Activated naive CD4-positive, alpha-beta T cell treated with anti-CD3 and anti-CD28 coated beads, Interleukin-2, amount 50 U/mL, for 16 hours (primary cell): Measurements from ENCODE around the gene ADGRD1.
"Not testable (repeated sequence)": the region's sequence is repeated elsewhere in the genome, so short reads cannot be mapped to it uniquely, and the experiment has no call there.

Experiments
- DNase-seq: peaks from one replicate; pipeline ENCODE4 v3.0.0-alpha.2; 2020

The ADGRD1 gene

DNA sequence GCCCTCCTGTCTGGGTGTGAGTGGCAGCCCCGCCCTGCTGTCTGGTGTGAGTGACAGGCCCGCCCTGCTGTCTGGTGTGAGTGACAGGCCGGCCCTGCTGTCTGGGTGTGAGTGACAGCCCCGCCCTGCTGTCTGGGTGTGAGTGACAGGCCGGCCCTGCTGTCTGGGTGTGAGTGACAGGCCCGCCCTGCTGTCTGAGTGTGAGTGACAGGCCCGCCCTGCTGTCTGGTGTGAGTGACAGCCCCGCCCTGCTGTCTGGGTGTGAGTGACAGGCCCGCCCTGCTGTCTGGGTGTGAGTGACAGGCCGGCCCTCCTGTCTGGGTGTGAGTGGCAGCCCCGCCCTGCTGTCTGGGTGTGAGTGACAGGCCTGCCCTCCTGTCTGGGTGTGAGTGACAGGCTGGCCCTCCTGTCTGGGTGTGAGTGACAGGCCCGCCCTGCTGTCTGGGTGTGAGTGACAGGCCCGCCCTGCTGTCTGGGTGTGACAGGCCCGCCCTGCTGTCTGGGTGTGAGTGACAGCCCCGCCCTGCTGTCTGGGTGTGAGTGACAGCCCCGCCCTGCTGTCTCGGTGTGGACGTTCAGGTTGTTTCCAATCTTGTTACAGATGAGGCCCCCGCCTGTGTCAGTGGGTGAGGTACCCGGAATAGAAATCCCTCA lies 175.4 kb downstream of the ADGRD1 start:
- not testable (repeated sequence) for DNase-seq

DNA sequence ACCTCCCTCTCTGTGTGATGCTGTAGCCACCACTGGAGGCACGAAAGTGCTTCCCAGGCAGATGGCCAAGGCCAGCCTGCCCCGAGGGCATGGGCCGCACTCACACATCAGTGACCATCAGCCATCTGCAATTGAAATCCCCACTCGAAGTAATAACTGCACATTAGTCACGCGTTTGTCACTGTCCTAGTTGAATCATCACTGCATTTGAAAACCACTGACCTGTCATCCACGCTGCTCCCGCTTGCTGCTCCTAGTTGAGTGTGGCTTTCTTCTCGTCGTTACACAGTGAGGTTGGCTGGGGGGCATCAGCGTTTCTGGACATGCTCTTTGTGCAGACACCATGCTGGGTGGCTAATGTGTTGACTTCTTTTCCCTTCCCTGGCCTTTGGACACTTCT lies 176.1 kb downstream of the ADGRD1 start:
- DNase-seq = no peak

DNA sequence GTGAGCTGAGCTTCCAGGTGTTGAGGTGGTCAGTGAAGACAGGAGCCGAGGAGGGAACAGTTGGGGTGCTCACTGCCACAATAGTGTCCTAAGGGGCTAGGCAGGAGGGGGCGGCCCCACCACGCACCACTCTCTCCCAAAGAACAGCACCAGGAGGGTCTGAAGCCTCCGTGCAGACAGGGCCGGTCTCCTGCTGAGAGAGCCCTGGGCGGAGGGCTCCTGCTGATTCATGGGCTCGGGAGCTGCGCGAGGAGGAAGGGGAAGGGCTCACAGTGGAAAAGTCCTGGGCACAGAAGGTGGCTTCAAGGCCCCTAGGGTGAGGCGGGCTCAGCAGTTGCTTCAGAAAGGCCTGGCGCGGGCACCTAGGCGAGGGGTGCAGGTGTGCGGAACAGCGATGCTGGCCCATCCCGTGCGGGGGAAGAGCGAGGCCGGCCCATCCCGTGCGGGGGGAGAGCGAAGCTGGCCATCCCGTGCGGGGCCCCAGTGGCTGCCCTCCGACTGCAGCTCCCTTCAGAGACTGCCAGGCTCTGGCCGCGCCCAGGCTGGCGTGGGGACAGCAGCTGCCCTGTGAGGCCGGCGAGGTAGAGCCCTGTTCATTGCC lies 176.7 kb downstream of the ADGRD1 start:
- DNase-seq = no peak

DNA sequence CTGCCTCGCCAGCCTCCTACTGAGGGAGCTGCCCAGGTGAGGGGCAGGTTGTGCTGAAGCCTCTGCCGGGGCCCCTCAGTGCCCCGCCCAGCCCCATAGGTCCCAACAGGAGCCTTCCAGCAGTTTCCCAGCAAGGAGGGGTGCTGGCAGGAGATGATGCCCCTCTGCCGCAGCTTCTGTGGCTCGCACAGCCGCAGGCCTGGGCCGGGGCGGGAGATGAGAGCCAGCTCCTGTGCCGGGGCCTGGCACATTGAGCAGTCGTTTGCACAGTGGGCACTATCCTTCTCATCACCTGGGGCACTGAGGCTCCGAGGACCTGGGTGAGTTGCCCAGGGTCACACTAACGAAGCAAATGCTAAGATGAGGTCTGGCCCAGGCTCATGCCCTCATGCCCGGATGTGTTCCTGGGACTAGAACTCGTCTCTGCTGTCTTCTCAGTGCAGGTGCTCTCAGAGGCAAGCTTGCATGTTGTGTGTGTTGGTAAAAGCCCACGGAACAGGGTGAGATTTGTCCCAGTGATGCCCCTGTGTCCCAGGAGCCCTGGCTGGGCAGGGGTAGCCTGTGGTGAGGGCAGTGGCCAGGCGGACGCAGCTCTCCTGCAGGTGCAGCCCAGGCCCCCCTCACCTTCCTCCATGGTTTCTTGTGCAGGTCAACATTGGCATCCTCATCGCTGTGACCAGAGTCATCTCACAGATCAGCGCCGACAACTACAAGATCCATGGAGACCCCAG lies 177.5 kb downstream of the ADGRD1 start:
- DNase-seq = no peak

DNA sequence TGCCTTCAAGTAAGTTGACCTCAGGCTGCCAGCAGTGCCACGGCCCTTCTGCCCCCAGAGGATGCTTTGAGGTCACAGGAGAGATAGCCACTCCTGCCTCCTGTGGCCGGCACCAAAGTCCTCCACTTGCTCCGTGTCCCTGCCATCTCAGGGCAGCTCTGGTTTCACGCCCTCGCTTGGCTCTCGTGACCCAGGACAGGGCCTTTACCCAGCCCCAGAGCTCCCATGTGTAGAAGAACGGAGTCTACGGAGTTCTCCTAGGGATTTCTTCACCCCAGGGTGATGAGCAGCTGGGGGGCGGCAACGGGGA lies 178.1 kb downstream of the ADGRD1 start:
- DNase-seq = no peak

DNA sequence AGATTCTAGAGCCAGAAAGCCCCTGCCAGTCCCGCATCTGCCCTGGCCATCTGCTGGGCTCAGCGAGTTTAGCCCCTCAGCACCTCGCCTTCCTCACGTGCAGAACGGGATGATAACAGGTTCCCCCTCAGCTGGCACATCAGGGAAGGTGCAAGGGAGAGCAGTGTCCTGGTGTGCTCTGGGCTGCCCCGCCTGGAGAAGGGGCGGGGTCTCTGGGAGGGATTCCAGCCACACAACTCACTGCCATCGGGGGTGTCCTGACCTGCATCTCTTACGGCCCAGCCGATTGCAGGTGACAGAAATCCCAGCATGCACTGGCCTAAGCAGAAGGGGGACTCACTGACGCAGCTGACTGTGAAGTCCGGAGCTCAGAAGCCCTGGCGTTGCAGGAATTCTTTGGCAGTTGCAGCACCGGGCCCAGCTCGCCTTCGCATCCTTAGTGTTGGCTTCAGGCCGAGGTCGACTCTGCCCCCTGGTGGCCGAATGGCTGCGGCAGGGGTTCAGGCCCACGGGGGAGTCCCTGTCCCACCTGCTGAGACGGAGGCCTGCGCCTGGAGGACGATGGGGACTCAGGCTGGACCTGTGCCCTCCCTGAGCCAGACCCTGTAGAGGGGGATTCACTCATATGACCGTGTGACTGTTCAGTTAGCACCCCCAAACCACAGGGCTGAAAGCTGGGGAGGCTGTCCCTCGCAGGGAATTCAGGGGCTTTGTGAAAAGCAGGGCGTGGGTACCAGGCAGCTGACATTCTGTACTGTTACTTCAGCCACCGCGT lies 178.6 kb downstream of the ADGRD1 start:
- DNase-seq = peak; percentile 77

DNA sequence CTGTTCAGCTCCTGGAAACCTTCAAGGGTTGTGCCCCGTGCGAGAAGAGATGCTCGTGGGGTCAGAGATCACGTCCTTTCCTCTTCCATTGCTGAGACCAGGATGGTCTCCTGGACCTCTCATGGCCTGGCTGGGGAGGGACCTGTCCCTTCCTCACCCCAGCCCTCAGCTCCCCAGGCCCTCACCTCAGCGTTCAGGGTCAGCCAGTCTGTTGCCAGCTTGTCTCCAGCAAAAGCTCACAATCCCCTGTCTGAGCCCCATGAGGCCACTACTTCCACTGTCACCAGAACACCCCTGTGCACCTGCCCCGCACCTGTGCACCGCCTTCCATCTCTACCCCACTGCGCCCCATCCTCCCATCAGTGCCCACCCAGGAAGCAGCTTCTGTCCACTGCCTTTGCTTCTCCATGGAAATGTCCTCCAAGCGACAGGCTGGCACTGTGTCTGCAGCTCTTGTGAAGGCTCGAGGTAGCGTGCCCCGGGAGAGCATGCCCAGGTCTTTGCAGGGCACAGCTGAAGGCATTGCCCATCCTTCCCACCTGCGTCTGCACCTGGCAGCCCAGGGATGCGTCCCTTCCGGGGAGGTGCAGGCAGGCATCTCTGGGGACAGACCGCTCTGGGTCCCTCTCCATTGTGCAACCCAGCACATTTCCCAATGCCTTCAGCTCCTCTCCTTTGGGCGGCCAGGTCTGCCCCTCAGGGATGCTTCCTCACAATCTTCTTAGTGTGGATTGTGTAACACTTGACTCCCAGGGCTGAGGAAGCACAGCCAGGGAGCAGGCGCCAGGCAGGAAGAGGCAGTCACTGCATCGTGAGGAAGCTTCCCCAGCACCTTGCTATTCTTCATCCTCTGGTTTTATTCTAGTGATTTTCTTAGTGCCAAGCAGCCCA lies 179.6 kb downstream of the ADGRD1 start:
- DNase-seq = no peak

DNA sequence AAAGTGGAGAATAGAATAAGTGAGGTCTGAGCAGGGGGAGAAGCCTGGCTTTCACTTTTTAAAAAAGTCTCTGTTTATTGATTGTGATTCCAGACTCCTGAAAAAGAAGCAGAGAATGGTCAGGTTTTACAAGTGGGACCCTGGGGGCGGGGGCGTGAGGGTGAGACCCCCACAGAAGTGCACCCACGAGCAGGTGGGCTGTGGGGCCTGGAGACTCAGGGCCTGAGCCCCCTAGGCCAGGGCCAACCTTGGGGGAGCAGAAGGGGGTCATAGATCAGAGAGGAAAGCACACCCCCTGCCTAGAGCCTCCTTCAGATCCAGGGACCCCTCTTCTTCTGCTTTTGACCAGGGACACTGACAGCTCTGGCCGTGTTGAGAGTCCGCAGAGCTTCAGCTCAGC lies 180.3 kb downstream of the ADGRD1 start:
- no peak for DNase-seq

DNA sequence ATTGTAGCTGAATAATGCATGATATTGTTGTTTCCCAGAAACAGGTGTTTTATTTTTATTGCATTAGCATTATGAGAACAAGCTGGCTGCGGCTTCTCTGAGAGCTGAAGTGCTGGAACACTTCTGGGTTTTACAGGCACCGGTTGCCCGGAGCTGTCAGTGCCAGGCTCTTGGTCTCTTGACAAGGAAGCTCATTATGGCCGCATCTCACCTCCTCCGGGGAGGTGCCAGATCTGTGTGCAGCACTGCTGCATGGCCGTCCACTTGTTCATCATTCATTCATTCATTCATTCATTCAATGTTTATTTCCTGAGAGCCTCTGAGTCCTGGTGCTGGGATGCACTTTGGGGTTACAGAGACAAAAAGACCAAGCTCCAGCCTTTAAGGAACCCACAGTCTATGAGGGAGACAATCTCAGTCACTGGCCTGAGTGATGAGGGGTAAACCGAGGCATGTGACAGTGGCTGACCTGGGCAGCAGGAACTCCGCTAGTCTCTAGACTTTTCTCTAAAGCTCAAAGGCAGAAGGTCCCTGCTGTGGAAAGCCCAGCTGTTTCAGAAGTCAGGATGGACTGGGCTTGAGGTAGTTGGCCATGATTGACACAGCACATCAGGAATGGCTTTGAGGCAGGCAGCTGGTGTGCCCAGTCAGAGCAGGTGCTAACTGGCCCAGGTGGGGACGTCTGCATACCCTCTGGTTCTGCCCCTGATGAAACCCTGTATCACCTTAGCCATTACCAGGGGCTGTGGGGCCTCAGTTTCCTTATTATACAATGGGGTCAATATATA lies 181.0 kb downstream of the ADGRD1 start:
- DNase-seq = no peak

DNA sequence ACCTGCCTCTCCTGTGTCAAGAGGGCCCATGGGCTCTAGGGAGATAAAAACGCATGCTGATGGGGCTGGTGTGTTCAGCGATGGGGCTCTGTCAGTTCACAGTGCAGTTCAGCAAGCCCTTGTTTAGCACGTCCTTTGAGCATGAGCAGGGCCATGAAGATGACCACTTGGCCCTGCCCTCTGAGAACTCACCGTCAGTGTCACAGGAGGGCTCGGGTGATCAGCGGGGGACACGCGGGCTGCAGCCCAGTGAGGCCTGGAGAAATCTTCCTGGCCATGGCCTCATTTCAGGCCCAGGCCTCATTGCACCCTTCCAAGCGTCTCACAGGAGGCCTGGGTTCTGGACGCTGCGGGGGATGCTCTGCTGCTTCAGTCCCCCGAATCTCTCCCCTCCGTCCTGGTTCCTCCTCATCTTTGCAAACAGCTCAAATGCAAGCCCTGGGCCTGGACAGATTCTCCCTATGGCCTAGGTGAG lies 181.6 kb downstream of the ADGRD1 start:
- DNase-seq = no peak

DNA sequence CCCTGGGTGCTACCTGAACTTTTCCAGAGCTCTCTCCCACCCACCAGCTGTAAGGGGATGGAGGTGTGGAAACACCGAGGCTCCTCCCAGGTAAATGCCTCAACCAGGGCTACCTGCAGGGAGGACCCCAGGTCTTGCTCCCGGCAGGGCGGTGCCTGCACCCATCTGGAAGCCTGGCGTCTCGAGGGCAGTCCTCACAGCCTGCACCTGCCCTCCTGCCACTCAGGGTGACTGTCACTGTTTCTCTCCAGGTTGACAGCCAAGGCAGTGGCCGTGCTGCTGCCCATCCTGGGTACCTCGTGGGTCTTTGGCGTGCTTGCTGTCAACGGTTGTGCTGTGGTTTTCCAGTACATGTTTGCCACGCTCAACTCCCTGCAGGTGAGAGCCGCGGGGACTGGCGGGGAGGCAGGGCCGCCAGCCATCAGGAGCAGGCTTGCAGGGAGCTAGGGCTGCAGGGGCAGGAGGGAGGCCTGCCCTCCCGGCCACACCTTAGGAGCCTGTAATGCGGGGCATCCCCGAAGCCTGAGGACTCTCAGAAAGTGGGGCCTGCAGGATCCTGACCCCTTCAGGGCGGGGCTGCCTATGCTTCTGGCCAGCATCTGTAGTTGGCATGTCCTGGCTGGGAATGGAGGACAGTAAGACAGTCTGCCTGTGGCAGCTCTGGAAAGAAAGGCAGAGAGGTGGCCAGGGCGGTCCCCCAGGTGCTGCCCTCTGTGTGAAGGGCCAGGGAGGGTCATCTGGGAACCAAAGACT lies 182.3 kb downstream of the ADGRD1 start:
- DNase-seq = no peak

DNA sequence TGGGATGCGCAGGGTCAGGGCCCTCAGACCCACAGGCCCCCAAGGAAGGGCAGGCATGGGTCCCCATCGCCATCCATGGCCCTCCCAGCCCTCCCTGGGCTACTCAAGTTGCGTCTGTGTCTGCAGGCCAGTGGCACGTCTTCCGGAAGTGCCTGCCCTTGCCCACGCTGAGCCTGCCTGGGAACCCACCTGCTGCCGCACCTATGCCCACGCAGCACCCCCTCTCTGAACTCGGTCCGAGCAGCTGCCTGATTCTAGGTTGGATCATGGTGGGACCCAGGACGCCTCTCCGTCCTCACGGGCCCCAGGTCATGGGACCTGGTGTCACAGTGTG lies 182.8 kb downstream of the ADGRD1 start:
- DNase-seq = no peak

DNA sequence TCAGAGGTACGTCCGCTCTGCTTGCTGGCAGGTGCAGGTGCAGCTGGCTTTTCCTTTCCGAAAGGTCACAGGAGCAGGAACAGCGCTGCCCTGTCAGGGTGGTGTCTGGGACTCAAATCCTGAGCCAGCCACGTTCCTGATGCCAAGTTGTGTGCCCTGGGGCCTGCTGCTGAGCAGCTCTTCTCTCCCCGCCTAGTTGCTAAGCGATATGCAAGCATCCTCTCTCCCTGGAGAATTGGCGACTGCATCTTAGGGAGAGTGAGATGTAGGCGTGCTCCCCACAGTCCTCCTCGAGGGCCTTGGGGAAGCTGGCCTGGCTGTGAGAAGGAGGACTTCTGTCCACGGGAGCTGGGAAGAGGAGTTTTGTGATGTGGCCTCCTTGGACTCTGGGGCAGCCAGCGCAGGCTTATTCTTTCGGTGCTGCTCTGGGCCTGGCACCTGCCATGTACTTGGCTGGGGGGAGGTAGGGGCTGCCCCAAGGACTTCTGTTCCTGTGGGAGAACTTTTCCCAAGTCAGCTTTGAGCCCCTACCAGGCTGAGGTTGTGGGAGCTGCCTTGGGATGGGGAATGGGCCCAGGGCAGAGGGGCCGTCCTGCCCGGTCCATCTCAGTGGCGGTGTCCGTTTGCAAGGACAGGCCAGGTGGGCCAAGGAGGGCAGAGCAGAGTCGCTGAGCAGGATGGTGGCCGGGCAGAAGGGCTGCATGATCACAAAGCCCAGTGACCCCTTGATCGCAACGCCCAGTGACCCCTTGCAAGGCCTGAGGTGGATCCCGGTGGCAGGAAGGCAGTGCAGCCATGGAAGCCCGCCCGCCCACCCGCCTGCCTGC lies 183.5 kb downstream of the ADGRD1 start:
- DNase-seq = no peak

DNA sequence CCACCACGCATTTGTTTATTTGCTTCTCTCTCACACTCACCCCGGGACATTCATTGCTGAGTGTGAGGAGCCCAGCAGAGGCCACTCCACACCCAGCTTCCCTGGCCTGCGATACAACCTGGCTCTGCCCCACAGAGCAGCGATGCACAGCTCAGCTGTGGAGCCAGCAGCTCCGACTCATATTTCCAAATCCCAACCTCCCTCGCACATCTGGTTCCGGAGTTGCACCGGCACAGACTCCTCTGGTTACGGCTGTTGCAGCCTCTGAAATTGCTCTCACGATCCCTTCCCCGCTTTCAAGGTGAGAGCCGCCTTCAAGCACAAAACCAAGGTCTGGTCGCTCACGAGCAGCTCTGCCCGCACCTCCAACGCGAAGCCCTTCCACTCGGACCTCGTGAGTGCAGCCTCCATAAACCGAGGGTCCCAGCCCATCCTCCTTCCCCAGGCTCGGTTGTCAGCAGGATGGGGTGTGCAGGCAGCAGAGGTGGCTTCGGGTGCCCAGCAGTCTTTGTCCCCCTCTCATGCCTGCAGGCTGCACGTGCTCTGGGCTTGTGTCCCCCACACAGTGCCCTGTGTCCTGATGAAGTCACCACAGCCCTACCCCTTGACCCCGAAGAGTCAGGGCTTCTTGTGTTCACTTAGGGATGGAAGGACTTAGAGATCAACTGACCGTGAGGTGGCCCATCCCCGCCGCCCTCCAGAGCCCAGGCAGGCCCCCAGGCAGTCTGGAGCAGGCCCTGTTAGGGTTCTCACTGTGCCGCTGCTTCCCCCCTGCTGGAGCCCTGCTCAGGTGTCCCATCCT lies 184.3 kb downstream of the ADGRD1 start:
- DNase-seq = no peak

DNA sequence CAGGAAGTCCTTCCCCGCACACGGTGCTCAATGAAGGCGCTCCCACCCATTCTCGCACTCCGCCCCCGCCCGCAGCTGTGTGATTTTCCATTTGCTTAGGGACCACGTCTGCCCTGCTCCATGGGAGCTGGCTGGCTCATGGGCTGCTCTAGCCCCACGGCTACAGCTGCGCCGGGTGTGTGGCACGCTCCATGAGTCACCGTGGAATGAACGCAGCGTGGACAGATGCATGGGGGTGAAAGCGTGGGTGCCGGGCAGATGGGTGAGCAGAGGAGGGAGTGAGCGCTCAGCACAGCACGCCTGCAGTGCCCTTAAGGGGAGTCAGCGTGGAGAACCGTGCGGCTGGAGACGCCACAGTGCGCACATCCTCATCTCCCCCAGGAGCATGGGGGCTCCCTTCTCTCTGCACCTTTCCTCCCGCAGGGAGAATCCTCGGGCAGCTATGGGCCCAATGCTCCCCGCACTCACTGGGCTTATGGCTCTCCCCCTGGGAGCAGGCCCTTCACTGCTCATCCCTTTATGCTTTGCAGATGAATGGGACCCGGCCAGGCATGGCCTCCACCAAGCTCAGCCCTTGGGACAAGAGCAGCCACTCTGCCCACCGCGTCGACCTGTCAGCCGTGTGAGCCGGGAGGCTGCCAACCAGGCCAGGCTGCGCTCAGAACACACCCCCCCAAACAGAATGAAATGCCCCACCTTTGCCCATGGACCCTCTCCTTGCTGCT lies 185.1 kb downstream of the ADGRD1 start:
- DNase-seq = no peak

DNA sequence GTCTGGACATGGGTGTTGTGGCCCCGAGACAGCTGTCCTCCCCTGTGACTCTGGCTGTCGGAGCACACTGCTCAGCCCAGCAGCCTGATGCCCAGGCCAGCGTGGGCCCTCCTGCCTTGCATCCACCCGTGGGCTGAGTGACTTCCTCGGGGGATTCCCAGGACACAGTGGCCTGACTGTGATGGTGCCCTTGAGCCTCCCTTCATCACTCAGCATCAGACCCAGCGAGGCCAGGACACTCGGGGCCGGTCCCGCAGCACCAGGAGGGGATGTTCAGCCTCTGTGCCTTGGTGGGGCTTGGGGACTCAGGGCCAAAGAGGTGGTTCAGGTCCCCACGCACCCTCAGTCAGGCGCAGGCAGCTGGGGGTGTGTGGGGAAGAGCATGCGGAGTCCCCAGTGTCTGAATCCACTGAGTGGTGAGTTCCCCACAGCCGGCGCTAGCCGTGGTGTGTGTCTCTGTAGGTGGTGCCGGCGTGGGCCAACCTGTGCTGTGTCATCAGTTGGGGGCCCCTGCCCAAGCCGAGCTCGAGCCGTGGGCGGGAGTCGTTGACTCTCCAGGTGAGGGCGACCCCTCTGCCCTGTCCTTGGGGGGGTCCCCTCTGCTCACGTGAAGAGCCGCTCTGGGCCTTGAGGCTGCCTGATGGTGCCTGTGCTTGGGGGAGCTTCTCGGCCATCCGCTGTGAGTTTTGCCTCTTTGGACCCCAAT lies 185.8 kb downstream of the ADGRD1 start:
- no peak for DNase-seq

DNA sequence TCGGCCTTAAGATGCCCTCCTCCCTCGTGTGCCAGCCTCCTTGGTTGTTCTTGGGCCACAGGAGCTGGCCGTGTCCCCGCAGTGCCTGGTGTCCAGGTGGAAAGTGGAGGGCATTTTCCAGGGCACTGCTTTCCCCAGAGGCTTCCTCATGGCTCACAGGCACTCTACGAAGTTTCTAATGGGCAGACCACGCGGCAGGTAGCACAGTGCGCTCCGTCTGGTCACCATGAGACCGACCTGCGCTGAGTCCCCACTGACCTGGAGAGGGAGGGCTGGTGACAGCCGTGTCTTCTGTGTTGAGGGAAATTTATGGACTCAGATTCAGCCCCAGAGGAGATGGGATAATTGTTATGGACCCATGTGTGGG lies 186.3 kb downstream of the ADGRD1 start:
- no peak for DNase-seq

DNA sequence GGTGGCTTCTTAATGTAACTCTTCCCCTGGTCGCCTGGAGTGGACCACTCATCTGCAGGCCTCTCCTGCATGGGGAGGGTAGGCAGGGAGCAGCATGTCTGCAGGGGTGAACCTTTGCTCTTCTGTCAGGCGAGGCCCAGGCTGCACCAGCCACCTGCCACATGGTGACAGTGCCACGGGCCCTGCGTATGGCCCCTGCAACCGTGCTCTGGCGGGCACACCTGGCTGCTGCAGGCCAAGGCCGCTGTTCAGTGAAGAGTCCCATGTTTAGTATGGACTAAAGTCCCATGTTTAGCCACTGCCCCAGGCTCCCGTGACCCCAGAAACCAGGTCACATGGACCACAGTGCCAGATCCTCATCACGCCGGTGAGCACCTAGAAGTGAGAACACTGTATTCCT lies 187.0 kb downstream of the ADGRD1 start:
- no peak for DNase-seq
